HEK293 (cell line): ENCODE data around the gene IGSF21.

Experiments
- CTCF ChIA-PET: fragments of 350-600 bp; formaldehyde crosslinking; extraction: SDS; loops from one replicate; lab custom pipeline; 2021; ENCODE audit warnings: antibody characterized with exemption; lab: Yijun Ruan, JAX
- POLR2A ChIA-PET: fragments of 300-600 bp; formaldehyde crosslinking; extraction: SDS; loops from one replicate; lab custom pipeline; 2020; ENCODE audit warnings: antibody characterized with exemption, inconsistent platforms; lab: Yijun Ruan, JAX
- H3K27ac ChIP-seq: fragments of 200-500 bp; sonication (Bioruptor generic); 2 replicates; pipeline ENCODE4 v1.5.1; 2014; ENCODE audit warnings: low read depth, low read length, control low read depth, inconsistent platforms; ENCODE audit errors: extremely low read depth
- H3K36me3 ChIP-seq, 2 experiments: fragments of 200-500 bp in 1 of 2; sonication (Bioruptor generic) in 1 of 2; 1 replicate in 1 of 2; 2 replicates in 1 of 2; pipeline ENCODE4 v1.5.1; 2014 to 2017; ENCODE audit warnings: inconsistent platforms in 2 of 2, low read length in 2 of 2; ENCODE audit not compliant: control insufficient read depth in 2 of 2, insufficient read depth in 1 of 2
- H3K4me1 ChIP-seq: fragments of 200-500 bp; sonication (Bioruptor generic); 2 replicates; pipeline ENCODE4 v1.5.1; 2014; ENCODE audit warnings: mild to moderate bottlenecking, low read length, inconsistent platforms; ENCODE audit not compliant: control insufficient read depth, insufficient read depth
- H3K4me3 ChIP-seq: 2 replicates; pipeline ENCODE4 v1.5.1; 2011; ENCODE audit warnings: low read depth, mild to moderate bottlenecking, control low read depth, low read length, moderate library complexity
- H3K9me3 ChIP-seq: fragments of 200-500 bp; sonication (Bioruptor generic); 2 replicates; pipeline ENCODE4 v1.5.1; 2014; ENCODE audit warnings: low read depth, low read length, inconsistent platforms; ENCODE audit not compliant: control insufficient read depth, insufficient read depth
- BCL11A ChIP-seq: fragments of 450-650 bp; formaldehyde crosslinking; IDR thresholded peaks from 2 replicates; pipeline ENCODE4 v1.5.1; 2016; ENCODE audit warnings: low read depth, missing biosample characterization, missing genetic modification characterization
- GLIS1 ChIP-seq: fragments of 450-650 bp; formaldehyde crosslinking; IDR thresholded peaks from 2 replicates; pipeline ENCODE4 v1.5.1; 2016; ENCODE audit warnings: missing biosample characterization, missing genetic modification characterization
- KLF7 ChIP-seq: fragments of 450-650 bp; formaldehyde crosslinking; IDR thresholded peaks from 2 replicates; pipeline ENCODE4 v1.5.1; 2016; ENCODE audit warnings: missing biosample characterization, missing genetic modification characterization, borderline replicate concordance
- RBAK ChIP-seq: fragments of 450-650 bp; formaldehyde crosslinking; IDR thresholded peaks from 2 replicates; pipeline ENCODE4 v1.5.1; 2016; ENCODE audit warnings: missing biosample characterization, missing genetic modification characterization
- TRIM28 ChIP-seq: IDR thresholded peaks from 2 replicates; pipeline ENCODE4 v1.6.1; 2011; ENCODE audit warnings: low read length, control low read depth, borderline replicate concordance
- ZBTB8A ChIP-seq: fragments of 450-650 bp; formaldehyde crosslinking; IDR thresholded peaks from 2 replicates; pipeline ENCODE4 v1.5.1; 2016; ENCODE audit warnings: missing biosample characterization, missing genetic modification characterization
- ZNF132 ChIP-seq: fragments of 450-650 bp; formaldehyde crosslinking; IDR thresholded peaks from 2 replicates; pipeline ENCODE4 v1.5.1; 2017; ENCODE audit warnings: missing biosample characterization, missing genetic modification characterization, borderline replicate concordance
- ZNF184 ChIP-seq: fragments of 450-650 bp; IDR thresholded peaks from 2 replicates; pipeline ENCODE4 v1.5.1; 2018; ENCODE audit warnings: missing biosample characterization, mild to moderate bottlenecking, missing genetic modification characterization
- ZNF239 ChIP-seq: fragments of 450-650 bp; formaldehyde crosslinking; IDR thresholded peaks from 2 replicates; pipeline ENCODE4 v1.5.1; 2016; ENCODE audit warnings: missing biosample characterization, missing genetic modification characterization
- ZNF292 ChIP-seq: fragments of 450-650 bp; formaldehyde crosslinking; IDR thresholded peaks from 2 replicates; pipeline ENCODE4 v1.5.1; 2016; ENCODE audit warnings: low read depth, missing biosample characterization, missing genetic modification characterization, borderline replicate concordance
- ZNF416 ChIP-seq: fragments of 450-650 bp; formaldehyde crosslinking; IDR thresholded peaks from 2 replicates; pipeline ENCODE4 v1.5.1; 2016; ENCODE audit warnings: missing biosample characterization, missing genetic modification characterization
- ZNF560 ChIP-seq: fragments of 450-650 bp; formaldehyde crosslinking; IDR thresholded peaks from 2 replicates; pipeline ENCODE4 v1.5.1; 2017; ENCODE audit warnings: missing biosample characterization, missing genetic modification characterization, borderline replicate concordance
- ZNF561 ChIP-seq: fragments of 450-650 bp; IDR thresholded peaks from 2 replicates; pipeline ENCODE4 v1.5.1; 2018; ENCODE audit warnings: missing biosample characterization, missing genetic modification characterization, borderline replicate concordance
- ZNF621 ChIP-seq: fragments of 450-650 bp; formaldehyde crosslinking; IDR thresholded peaks from 2 replicates; pipeline ENCODE4 v1.5.1; 2017; ENCODE audit warnings: missing biosample characterization, missing genetic modification characterization
- ZNF624 ChIP-seq: fragments of 450-650 bp; formaldehyde crosslinking; IDR thresholded peaks from 2 replicates; pipeline ENCODE4 v1.5.1; 2017; ENCODE audit warnings: missing biosample characterization, missing genetic modification characterization
- ZNF670 ChIP-seq: fragments of 450-650 bp; formaldehyde crosslinking; IDR thresholded peaks from 2 replicates; pipeline ENCODE4 v1.5.1; 2016; ENCODE audit warnings: missing biosample characterization, missing genetic modification characterization, low read depth
- ZNF768 ChIP-seq: fragments of 450-650 bp; formaldehyde crosslinking; IDR thresholded peaks from 2 replicates; pipeline ENCODE4 v1.5.1; 2018; ENCODE audit warnings: missing biosample characterization, mild to moderate bottlenecking, missing genetic modification characterization
- ZNF837 ChIP-seq: fragments of 450-650 bp; formaldehyde crosslinking; IDR thresholded peaks from 2 replicates; pipeline ENCODE4 v1.5.1; 2016; ENCODE audit warnings: missing biosample characterization, missing genetic modification characterization
- TF ChIP-seq, protein P1 (sequence below): fragments of 450-650 bp; formaldehyde crosslinking; IDR thresholded peaks from 2 replicates; pipeline ENCODE4 v1.5.1; 2017; ENCODE audit warnings: missing biosample characterization, missing genetic modification characterization
- TF ChIP-seq, protein P2 (sequence below): fragments of 450-650 bp; formaldehyde crosslinking; IDR thresholded peaks from 2 replicates; pipeline ENCODE4 v1.5.1; 2016; ENCODE audit warnings: missing biosample characterization, missing genetic modification characterization

Gene IGSF21

GRCh38 chr1:18175530-18176377 is 68.2 kb downstream of the IGSF21 start:
- no peak overlapping the region for H3K4me3 ChIP-seq
- no peak overlapping the region for H3K27ac ChIP-seq
- H3K36me3 ChIP-seq: no peaks in the 10 kb centered on the region
- no peaks in the 10 kb centered on the region for H3K9me3 ChIP-seq
- H3K4me1 ChIP-seq: no peaks in the 10 kb centered on the region
- TF ChIP-seq ZNF837 (no peak), ZNF239 (tag by site-specific recombination) (no peak), ZNF768 (peak; percentile 57; the same call in 1 of the 2 replicates), ZNF292 (tag by site-specific recombination) (no peak), GLIS1 (tag by site-specific recombination) (peak; percentile 59; the same call in 1 of the 2 replicates)
- TF ChIP-seq, all 188 proteins: peak for 2
- CTCF ChIA-PET: interaction anchor here (0.9 kb wide), 1 partner anchor 59 kb away, joined by 3 read pairs; no protein-coding TSS in a partner anchor
- POLR2A ChIA-PET: no interaction called here

- POLR2A ChIA-PET: no interaction called here
- H3K4me3 ChIP-seq: no peak overlapping the region
- H3K27ac ChIP-seq: no peak overlapping the region
- no peaks in the 10 kb centered on the region for H3K9me3 ChIP-seq
- CTCF ChIA-PET: interaction anchor here (1.1 kb wide), 1 partner anchor 179 kb away, joined by 3 read pairs; no protein-coding TSS in a partner anchor
- no peak for TF ChIP-seq ZNF768
- no peak for TF ChIP-seq ZNF132
- TF ChIP-seq ZNF184: no peak
- TF ChIP-seq ZNF621 (tag by site-specific recombination): no peak
- no peak for TF ChIP-seq ZNF560 (tag by site-specific recombination)
- no peak for TF ChIP-seq BCL11A (tag by site-specific recombination)
- no peak for TF ChIP-seq TRIM28
- TF ChIP-seq, protein P1, sequence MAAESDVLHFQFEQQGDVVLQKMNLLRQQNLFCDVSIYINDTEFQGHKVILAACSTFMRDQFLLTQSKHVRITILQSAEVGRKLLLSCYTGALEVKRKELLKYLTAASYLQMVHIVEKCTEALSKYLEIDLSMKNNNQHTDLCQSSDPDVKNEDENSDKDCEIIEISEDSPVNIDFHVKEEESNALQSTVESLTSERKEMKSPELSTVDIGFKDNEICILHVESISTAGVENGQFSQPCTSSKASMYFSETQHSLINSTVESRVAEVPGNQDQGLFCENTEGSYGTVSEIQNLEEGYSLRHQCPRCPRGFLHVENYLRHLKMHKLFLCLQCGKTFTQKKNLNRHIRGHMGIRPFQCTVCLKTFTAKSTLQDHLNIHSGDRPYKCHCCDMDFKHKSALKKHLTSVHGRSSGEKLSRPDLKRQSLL (tag by site-specific recombination): no peak
- TF ChIP-seq RBAK: no peak
- TF ChIP-seq KLF7 (tag by site-specific recombination): no peak
- no peak for TF ChIP-seq ZBTB8A (tag by site-specific recombination)
- no peak for TF ChIP-seq ZNF416 (tag by site-specific recombination)
- TF ChIP-seq, protein P2, sequence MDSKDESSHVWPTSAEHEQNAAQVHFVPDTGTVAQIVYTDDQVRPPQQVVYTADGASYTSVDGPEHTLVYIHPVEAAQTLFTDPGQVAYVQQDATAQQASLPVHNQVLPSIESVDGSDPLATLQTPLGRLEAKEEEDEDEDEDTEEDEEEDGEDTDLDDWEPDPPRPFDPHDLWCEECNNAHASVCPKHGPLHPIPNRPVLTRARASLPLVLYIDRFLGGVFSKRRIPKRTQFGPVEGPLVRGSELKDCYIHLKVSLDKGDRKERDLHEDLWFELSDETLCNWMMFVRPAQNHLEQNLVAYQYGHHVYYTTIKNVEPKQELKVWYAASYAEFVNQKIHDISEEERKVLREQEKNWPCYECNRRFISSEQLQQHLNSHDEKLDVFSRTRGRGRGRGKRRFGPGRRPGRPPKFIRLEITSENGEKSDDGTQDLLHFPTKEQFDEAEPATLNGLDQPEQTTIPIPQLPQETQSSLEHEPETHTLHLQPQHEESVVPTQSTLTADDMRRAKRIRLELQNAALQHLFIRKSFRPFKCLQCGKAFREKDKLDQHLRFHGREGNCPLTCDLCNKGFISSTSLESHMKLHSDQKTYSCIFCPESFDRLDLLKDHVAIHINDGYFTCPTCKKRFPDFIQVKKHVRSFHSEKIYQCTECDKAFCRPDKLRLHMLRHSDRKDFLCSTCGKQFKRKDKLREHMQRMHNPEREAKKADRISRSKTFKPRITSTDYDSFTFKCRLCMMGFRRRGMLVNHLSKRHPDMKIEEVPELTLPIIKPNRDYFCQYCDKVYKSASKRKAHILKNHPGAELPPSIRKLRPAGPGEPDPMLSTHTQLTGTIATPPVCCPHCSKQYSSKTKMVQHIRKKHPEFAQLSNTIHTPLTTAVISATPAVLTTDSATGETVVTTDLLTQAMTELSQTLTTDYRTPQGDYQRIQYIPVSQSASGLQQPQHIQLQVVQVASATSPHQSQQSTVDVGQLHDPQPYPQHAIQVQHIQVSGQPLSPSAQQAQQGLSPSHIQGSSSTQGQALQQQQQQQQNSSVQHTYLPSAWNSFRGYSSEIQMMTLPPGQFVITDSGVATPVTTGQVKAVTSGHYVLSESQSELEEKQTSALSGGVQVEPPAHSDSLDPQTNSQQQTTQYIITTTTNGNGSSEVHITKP (tag by site-specific recombination): no peak
- no peak for TF ChIP-seq ZNF670 (tag by site-specific recombination)
- TF ChIP-seq ZNF561 (tag by site-specific recombination): no peak
- TF ChIP-seq ZNF624 (tag by site-specific recombination): no peak
- TF ChIP-seq, all 188 proteins: peak for 0
- Histone ChIP-seq H3K36me3 (no peaks in the 10 kb centered on the region), H3K4me1 (no peaks in the 10 kb centered on the region)
These were observed 69.0 kb downstream of the IGSF21 start for GRCh38 chr1:18176619-18177018.
